ENCODE measurements around the gene NSL1.

GRCh38 chr1:212700892-212701819, 90.4 kb downstream of the NSL1 start:
- TF ChIP-seq CTCF (IDR thresholded peaks at IDR 0.05) (no peak), POLR2A (IDR thresholded peaks at IDR 0.05) (no peak), POLR2AphosphoS5 (IDR thresholded peaks at IDR 0.05) (no peak), EP300 (IDR thresholded peaks at IDR 0.05) (no peak)
